NCI-H82 treated with DMSO at 0.1 percent for 48 hours (cell line): ENCODE results near the gene USP5.
"Not testable (repeated sequence)": the region's sequence is repeated elsewhere in the genome, so short reads cannot be mapped to it uniquely, and the experiment has no call there.

Source experiments
- DNase-seq: peaks from one replicate; lab custom pipeline; 2025; ENCODE audit not compliant: unreplicated experiment; lab: John Stamatoyannopoulos, UW

The USP5 gene

DNA sequence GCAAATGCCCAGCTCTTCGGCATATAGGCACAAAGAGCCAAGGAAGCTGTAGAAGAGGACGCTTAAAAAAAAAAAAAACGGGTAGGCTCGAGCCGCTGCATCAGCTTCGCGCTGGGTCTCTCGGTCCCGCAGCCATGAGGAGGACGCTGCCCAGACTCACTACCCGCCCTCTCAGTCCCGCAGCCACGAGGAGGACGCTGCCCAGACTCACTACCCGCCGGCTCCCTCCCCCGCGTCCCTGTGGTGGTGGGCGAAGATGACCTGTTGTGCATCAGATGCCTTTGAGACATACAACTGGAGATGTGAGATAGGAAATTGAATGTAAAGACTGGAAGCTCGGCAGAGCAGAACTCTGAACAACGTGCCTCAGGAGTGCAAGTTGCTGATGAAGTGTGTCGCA, 32.6 kb downstream of the USP5 start:
- DNase-seq = no peak

DNA sequence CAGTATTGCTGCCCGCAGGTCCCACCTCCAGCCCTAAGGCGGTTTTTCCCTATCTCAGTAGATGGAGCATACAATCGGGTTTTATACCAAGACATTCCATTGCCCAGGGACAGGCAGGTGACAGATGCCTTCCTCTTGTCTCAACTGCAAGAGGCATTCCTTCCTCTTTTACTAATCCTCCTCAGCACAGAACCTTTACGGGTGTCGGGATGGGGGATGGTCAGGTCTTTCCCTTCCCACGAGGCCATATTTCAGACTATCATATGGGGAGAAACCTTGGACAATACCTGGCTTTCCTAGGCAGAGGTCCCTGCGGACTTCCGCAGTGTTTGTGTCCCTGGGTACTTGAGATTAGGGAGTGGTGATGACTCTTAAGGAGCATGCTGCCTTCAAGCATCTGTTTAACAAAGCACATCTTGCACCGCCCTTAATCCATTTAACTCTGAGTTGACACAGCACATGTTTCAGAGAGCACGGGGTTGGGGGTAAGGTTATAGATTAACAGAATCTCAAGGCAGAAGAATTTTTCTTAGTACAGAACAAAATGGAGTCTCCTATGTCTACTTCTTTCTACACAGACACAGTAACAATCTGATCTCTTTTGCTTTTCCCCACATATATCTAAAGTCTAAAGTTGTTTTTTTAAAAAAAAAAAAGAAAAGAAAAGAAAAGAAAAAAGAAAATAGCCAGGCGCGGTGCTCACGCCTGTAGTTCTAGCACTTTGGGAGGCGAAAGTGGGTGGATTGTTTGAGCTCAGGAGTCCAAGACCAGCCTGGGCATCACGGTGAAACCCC, 34.5 kb downstream of the USP5 start:
- not testable (repeated sequence) for DNase-seq

DNA sequence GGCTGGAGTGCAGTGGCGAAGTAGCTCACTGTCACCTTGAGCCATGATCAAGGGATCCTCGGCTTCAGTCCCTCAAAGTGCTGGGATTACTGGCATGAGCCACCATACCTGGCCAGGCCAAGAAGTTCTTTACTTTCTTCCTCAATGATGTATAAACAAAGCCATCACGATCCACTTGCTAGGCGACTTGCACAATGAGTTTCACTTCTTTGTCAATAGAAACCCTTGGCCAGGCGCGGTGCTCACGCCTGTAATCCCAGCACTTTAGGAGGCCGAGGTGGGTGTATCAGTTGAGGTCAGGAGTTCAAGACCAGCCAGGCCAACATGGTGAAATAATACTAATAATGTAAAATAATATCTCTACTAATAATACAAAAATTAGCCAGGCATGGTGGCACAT, 35.5 kb downstream of the USP5 start:
- DNase-seq = no peak

DNA sequence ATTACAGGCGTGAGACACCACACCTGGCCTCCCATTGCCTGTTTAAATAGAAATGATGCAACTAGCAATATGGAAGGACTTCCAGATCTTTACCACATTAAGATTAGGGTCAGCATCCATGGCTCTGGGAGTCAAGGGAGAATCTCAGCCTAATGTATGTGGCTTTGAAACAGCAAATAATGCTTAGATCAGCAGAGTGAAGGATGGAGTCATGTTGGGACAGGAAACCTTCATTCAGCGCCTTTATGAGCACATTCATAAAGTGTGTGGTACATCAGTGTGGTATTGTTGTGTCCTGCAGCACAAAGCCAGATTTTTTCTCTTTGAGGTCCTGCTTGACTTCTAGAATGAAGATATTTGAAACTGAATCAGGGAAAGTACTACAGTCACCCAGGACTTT, 36.4 kb downstream of the USP5 start:
- no peak for DNase-seq

- DNase-seq = not testable (repeated sequence)
These were observed 36.8 kb downstream of the USP5 start for GRCh38 chr12:6888794-6889193.

DNA sequence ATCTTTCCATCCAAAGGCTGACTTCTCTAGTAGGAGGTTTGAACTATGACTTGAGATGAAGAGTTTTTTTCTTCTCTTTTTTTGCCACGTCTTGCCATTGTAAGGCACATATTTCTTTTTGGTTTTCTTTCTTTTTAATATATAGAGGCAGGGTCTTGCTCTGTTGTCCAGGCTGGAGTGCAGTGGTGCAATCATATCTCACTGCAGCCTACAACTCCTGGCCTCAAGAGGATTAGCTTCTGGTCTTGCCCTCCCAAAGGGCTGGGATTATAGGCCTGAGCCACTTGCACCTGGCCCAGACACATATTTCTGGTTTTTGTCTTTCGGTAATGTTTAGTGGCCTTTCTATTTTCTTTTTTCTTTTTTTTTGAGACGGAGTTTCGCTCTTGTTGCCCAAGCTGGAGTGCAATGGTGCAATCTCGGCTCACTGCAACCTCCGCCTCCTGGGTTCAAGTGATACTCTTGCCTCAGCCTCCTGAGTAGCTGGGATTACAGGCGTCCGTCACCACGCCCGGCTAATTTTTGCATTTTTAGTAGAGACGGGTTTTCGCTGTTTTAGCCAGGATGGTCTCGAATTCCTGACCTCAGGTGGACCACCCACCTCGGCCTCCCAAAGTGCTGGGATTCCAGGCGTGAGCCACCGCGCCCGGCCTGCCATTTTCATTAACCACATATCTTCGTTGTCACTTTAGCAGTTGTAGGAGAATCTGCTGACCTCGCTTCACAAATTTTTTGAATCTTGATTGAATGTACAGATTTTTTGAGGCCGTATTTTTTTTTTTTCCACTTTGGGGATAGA, 38.0 kb downstream of the USP5 start:
- DNase-seq = not testable (repeated sequence)

- DNase-seq = peak; percentile 92
These were observed 39.1 kb downstream of the USP5 start for GRCh38 chr12:6890789-6891645.

DNA sequence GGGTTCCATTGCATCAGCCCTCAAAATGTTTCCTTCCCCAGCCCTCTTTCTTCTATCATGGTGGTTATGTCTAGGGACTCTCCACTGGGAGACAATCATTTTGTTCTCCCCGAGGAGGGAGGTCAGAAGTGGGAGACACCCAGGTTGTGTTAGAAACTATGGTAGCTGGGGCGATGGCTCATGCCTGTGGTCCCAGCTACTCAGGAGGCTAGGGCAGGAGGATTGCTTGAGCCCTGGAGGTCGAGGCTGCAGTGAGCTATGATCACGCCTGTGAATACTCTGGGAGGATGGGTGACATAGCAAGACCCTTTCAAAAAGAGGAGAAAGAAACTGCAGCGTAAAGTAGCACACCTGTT, 39.7 kb downstream of the USP5 start:
- DNase-seq = no peak

DNA sequence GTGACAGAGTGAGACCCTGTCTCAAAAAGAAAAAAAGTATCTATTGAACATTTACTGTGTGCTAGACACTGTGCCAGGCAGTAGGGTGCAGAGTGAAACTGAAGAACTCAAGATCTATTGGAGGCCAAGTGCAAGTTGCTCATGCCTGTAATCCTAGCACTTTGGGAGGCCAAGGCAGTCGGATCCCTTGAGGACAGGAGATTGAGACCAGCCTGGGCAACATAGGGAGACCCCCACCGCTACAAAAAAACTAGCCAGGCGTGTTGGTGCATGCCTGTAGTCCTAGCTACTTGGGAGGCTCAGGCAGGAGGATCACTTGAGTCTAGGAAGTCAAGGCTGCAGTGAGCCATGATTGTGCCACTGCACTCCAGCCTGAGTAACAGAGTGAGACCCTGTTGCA, 40.7 kb downstream of the USP5 start:
- DNase-seq = not testable (repeated sequence)

- DNase-seq = no peak
These were observed 42.4 kb downstream of the USP5 start for GRCh38 chr12:6894321-6894720.

GRCh38 chr12:6896846-6897435, 45.0 kb downstream of the USP5 start:
- no peak for DNase-seq

GRCh38 chr12:6899427-6899826, 47.5 kb downstream of the USP5 start:
- no peak for DNase-seq

GRCh38 chr12:6899837-6900519, 48.0 kb downstream of the USP5 start:
- no peak for DNase-seq

GRCh38 chr12:6902448-6902847, 50.5 kb downstream of the USP5 start:
- DNase-seq = no peak

DNA sequence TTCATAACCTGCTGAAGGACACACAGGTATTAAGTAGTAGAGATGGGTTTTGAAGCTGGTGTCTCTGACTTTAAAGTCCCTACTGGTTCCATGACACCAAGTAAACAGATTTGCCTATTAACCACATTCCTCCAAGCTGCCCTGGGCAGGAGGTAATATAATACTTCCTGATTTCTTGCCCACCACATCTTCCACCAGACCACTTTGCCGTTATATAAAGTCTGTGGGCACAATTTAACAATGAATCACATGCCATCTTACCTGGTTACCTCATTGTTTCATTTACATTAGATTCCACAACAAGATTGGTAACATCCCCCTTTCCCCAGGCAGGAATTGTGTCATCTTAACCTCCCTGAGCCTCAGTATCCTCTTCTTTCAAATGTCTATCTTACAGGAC, 51.8 kb downstream of the USP5 start:
- no peak for DNase-seq

DNA sequence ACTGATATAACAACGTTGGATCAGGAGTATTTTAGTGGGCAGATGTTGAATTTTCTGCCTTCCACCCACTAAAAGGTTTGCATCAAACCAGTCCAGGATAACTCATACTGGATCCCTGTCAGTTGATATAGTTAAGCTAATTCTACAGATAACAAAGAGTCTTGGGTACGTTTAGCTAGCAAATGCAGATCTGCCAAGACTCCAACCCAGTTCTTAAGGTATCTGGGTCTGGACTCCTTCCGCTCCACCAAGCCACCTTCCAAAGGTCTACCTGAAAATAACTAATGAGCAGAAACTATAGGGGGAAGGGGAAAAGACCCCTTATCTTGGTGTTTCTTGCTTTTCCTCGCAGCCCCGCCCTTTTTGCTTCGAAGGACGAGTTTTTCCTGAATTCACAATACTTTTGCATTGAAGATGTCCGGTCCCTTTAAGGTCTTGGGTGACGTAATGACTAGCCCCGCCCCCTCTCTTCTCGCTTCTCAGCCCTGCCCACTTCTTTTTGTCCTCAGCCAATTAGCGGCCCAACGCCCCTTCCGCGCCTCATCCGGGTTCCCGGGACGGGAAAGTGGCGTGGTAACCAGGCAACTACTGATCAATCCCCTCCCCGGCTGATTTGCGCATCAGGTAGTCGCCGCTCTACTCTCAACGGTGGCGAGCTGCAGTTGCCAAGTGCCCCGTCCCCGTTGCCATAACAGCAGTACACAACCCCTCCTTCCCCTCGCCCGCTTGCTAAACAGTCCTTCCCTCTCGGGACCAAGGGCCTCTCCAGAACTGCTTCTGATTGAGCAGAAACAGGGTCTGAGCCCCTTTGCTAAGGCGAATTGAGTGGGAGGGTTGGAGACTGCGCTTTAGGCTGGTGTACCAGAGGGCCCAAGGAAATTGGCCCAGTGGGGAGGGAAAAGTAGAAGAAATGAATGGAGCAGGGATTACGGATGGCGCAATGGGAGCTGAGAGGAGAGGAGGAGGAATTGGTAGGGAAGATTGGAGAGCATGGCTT, 52.6 kb downstream of the USP5 start, which contains the start of gene LRRC23:
Gene LRRC23 (plus strand): TSS at position 543 of the 997 bp plus-strand sequence. CDS start 812 bp downstream, outside the sequence.
- DNase-seq = peak; percentile 96

DNA sequence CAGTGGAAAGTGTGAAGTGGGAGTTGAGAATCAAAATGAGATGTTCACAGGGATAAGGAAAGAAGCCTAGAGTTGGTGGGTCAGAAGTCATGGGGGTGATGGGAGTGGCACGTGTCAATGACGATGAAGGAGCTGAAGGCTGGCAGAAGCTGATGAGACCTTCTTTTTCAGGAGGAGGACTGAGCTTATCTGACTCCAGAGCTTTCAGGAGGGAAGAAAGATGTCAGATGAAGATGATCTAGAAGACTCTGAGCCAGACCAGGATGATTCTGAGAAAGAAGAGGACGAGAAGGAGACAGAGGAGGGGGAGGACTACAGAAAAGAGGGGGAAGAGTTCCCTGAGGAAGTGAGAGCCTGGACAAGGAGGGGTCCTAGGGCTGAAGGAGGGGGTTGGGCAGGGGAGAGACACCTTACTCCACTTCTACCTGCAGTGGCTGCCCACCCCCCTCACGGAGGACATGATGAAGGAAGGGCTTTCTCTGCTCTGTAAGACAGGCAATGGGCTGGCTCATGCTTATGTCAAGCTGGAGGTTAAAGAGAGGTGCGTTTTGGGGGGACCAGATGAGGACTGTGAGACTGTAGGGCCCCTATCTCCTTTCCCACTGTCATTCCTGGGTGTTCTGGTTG, 53.6 kb downstream of the USP5 start:
- no peak for DNase-seq

GRCh38 chr12:6908141-6908540, 56.2 kb downstream of the USP5 start:
- DNase-seq = not testable (repeated sequence)
